ENCODE results near the gene PDE4D.

The PDE4D gene

DNA sequence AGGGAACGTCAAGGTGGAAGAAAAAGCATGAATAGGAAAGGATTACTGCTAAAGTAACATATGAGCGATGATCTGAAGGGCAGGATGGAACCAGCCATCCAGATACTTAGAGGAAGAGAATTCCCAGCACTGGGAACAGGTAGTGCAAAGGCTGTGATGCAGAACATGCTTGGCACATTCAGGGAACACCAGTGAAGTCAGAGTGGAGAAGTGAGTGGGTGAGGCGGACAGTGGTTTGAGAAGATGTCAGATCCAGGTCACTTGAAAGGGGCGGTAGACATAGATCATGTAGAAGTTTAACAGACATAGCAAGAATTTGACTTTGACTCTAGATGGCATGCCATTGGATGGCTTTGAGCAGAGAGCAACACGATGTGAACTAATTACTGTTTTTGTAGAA, 374.2 kb downstream of the PDE4D start:
- DNase-seq (ENCODE audit: low read depth, low spot score): no peak

- no peak for DNase-seq (ENCODE audit: low read depth, low spot score)
Observed at GRCh38 chr5:59517926-59518585, 375.5 kb downstream of the PDE4D start.

GRCh38 chr5:59516161-59516560, 377.4 kb downstream of the PDE4D start:
- DNase-seq (ENCODE audit: low read depth, low spot score): no peak

DNA sequence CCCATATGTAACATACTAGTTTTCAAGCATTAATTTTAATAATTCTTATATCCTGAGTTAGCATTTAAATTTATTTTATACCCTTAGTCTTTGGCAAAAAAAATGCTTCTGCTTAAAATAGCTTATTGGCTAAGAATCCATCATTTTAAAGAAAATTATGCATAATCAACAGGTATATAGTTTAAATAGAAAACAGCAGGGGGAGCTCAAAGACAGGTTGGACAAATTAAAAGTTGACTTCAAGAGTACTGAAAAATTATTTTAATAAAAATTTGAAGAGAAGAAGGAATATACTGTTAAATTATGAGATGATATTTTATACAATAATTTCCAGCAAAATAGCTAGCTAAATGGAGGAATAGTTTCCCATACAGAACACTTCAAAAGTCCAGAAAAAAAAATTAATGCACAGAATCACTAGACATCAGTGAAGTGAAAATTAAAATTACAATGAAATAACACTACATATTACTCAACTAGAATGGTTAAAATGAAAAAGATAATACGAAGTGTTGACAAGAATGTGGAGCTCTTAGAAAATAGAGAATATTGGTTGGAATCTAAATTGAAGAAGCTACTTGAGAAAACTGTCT, 387.1 kb downstream of the PDE4D start:
- no peak for DNase-seq (ENCODE audit: low read depth, low spot score)

DNA sequence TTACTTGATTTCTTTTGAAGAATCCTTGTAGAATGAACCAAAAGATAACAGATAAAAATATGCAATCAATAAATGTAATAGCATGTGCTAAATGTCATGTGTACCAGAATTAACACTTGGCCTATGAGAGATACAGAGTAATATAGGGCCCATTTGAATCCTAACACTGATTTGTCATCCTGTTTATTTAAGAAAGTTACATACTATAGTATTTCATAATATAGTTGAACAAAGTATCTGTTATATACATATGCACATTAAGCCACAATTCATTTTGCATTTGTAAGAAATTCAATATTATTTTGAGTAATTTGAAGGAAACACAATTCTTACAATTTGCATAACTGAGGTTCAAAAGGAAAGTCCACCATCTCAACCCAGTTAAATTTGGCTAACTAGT, 389.5 kb downstream of the PDE4D start:
- no peak for DNase-seq (ENCODE audit: low read depth, low spot score)

- DNase-seq (ENCODE audit: low read depth, low spot score): no peak
Observed at GRCh38 chr5:59503220-59503619, 390.3 kb downstream of the PDE4D start.

GRCh38 chr5:59501316-59501715, 392.2 kb downstream of the PDE4D start:
- DNase-seq (ENCODE audit: low read depth, low spot score): no peak

DNA sequence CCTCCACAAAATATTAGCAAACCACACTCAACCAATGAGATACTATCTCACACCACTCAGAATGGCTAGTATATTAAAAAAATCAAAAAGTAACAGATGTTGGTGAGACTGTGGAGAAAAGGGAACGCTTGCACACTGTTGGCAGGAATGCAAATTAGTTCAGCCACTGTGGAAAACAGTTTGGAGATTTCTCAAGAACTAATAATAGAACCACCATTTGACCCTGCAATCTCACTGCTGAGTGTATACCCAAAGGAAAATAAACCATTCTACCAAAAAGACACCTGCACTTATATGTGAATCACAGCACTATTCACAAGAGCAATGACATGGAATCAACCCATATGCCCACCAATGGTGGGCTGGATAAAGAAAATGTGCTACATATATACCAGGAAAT, 393.5 kb downstream of the PDE4D start:
- DNase-seq (ENCODE audit: low read depth, low spot score): no peak

GRCh38 chr5:59497207-59497606, 396.3 kb downstream of the PDE4D start:
- no peak for DNase-seq (ENCODE audit: low read depth, low spot score)

DNA sequence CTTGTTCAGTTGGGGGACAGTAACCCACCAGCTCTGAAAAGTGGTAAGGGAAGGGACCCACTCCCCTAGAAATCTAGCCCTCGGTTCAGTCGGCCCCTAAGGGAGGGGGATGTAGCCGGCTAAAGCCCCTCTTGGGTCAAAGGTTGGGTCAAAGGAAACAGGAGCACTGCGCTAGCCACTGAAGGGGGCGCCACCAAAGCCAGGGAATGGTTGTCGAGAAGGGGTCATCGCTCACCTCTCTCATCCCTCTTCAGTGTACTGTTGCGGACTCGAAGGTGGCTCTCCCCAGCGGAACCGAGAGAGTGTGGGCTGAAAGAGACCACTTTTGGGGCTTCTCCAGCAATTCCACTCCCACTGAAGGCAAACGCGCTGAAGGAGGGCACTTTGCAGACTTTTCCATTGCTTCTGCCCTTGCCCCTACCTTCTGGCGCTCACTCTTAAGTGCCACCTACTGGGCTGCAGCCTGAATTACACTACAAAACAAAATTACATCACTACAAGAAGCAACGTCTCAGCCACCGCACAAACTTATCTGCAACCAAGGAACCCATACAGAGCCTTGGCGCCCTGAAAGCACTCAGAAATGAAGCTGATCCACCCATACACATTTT, 396.9 kb downstream of the PDE4D start:
- peak; percentile 62 for DNase-seq (ENCODE audit: low read depth, low spot score)

DNA sequence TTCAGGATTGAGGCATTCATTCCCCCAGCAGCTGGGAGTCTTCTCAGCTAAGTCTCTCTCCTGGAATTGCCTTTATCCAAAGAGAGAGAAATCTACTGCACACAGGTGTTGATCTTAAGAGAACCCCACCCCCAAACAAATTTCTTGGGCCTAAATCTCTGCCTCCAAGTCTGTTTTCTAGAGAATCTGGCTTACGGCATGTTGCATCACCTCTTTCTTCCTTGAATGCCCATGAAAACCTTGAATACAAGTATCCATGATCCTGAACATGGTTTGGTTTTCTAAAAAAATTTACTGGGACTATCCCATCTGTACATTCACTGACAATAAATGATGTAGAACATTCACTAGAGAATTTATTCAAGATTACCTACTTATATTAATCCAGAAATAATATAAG, 401.6 kb downstream of the PDE4D start:
- no peak for DNase-seq (ENCODE audit: low read depth, low spot score)

DNA sequence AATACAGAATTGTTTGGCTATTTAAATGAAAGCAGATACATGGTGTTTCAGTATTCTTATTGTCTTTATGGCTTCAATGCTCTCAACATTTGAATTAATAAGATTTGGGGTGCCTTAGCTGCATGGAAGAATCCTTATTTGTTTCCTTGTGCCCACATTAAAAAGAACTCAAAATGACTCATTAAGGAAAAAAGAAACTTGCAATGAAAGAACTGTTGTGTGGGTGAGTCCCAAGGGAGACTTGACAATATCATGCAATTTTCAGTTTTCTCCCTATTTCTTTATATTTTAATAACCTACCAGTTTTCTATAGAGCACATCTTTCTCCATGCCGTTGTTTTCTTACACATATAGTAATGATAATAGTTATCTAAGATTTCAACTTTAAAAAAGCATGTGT, 404.0 kb downstream of the PDE4D start:
- DNase-seq (ENCODE audit: low read depth, low spot score): no peak

- DNase-seq (ENCODE audit: low read depth, low spot score): no peak
Observed at GRCh38 chr5:59487772-59488729, 405.5 kb downstream of the PDE4D start.

DNA sequence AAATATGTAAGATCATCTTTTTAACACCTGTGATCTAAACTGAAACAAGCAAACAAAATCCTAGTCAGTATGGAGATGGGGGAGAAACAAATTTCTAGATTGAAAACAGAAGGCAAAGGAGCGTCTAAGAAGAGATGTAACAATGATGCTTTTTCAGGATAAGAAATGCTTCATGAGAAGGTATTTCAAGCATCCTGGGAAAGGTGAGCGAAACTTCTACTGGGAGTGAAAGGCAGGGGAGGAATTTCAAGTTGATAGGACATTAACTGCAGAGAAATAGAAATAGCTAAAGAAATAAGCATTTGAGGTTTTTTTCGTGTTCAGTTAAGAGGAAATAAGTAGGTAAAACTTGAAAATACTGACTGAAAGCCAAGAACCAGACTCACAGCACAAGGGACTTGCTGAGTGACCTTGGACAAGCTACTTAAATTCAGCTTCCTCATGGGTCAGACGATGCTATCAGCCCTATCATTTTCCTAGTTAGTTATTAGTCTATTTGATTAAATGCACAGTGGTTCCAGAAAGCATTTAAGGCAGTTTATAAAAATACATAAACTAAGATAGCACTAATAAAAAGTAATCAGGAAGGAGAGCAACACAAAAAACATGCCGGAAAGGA, 406.3 kb downstream of the PDE4D start:
- no peak for DNase-seq (ENCODE audit: low read depth, low spot score)

- DNase-seq (ENCODE audit: low read depth, low spot score): no peak
Observed at GRCh38 chr5:59486508-59486907, 407.0 kb downstream of the PDE4D start.

- no peak for DNase-seq (ENCODE audit: low read depth, low spot score)
Observed at GRCh38 chr5:59485629-59486439, 407.7 kb downstream of the PDE4D start.

GRCh38 chr5:59485107-59485506, 408.4 kb downstream of the PDE4D start:
- no peak for DNase-seq (ENCODE audit: low read depth, low spot score)

DNA sequence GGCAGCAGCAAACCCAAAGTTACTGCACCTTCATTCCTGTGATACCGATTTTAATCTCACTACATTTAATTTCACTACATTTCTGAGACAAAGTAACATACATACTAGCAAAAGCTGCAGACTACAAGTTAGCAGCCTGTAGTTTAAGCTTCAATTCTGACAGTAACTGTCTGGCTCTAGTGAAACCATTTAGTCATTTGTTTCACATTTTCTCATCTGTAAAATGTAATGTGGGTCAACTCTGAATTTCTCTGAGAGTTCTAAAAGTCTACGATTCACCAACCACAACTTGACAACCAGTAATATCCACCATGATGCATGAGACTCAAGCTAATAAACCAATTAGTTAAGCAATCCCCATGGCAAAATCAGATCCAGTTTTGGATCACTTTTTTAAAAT, 408.9 kb downstream of the PDE4D start:
- DNase-seq (ENCODE audit: low read depth, low spot score): no peak

- peak; percentile 7 for DNase-seq (ENCODE audit: low read depth, low spot score)
Observed at GRCh38 chr5:59483971-59484472, 409.5 kb downstream of the PDE4D start.

GRCh38 chr5:59479086-59479485, 414.4 kb downstream of the PDE4D start:
- no peak for DNase-seq (ENCODE audit: low read depth, low spot score)

DNA sequence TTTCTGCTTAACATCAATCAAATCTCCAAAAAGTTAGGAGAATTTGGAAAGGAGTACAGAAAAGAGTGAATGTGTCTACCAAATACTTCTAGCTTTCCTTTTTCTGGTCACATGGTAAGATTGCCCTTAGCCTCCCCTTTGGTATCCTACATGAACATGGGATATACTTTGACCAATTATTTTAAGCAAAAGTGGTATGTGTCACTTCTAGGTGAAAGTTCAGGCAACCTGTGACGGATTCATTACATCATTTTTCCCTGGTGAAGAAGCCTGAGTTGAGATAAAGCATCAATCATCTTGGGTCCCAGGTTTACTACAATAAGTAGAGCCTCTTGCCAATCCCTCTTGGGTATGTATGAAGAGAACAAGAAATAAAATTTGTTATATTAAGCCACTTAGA, 419.2 kb downstream of the PDE4D start:
- no peak for DNase-seq (ENCODE audit: low read depth, low spot score)
